ENCODE results near the gene REP15. TPM values are rescaled to one million over a fixed set of nuclear protein-coding genes. Genes with fewer than 3 reads are reported as not detected.

Gene REP15
- total RNA-seq, 1 experiment from 2014 or later, result 0.86 TPM

DNA sequence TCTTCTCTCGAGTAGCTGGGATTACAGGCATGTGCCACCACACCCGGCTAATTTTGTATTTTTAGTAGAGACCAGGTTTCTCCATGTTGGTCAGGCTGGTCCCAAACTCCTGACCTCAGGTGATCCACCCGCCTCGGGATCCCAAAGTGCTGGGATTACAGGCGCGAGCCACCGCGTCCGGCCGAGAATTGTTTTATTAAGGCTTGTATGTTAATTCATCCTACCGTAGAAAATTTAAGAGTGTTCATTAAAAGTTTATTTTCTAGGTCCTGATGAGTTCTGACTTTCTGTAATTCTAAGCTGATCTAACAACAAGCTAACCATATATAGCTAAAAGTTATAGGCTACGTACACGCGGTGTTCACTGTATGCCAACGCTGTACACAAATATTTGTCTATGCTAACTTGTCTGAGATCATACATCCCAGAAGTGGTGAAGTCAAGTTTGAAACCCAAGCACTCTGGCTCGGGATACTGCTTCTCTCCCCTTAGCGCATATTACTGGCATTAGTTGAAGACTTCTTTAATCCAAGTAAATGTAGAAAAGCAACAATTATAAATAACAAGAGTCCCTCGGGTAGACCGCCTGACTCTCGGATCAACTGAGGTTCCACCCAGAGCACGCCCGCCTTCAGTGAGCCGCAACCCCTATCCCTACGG lies 13.8 kb downstream of the REP15 start:
- TSS peak; percentile 98 for BruUV-seq (replicated peaks)

More for the DNA sequence above, 13.8 kb downstream of the REP15 start:
- no peaks in the 10 kb centered on the region for H3K27me3 ChIP-seq (ENCODE audit: insufficient read depth, low read length)
- peaks cover 0 to 3% of the 10 kb centered on the region in 2 experiments; a peak in 1 of 4 replicates for H3K36me3 ChIP-seq (ENCODE audit: control insufficient read depth in 1 of 2, insufficient read depth in 2 of 2, low read length in 2 of 2)
- intact Hi-C loops (cut with micrococcal nuclease), result loop anchor here (10.0 kb wide), 2 partner anchors 695 to 855 kb away; partner anchors contain the start of gene TM7SF3
- H3K4me2 ChIP-seq (ENCODE audit: low read length), result peak overlapping the region; percentile 83
- peaks cover 5 to 22% of the 10 kb centered on the region in 2 experiments for H3K4me1 ChIP-seq (ENCODE audit: control insufficient read depth in 1 of 2, insufficient read depth in 2 of 2, low read length in 2 of 2)
- H3K9me3 ChIP-seq (ENCODE audit: control insufficient read depth in 1 of 2, insufficient read depth in 1 of 2, low read depth in 1 of 2, low read length in 2 of 2), result no peaks in the 10 kb centered on the region
- peak overlapping the region; percentile 93 for H3K27ac ChIP-seq (ENCODE audit: low read depth, low read length)
- ChIA-PET POLR2A (no interaction called here), RAD21 (ENCODE audit: low non-redundant PET in 1 of 2, low total read pairs in 2 of 2, uncharacterized antibody in 2 of 2, unreplicated experiment in 2 of 2) (no interaction called here), CTCF (no interaction called here)
- peak overlapping the region; percentile 89 for H2AFZ ChIP-seq (ENCODE audit: low read depth, low read length, poor library complexity, severe bottlenecking)
- no peak for DNase-seq (ENCODE audit: low read depth, low spot score)
- no peaks in the 10 kb centered on the region for H4K20me1 ChIP-seq (ENCODE audit: insufficient read depth)
- H3K9me2 ChIP-seq (ENCODE audit: insufficient read depth), result no peaks in the 10 kb centered on the region
- H3K9ac ChIP-seq (ENCODE audit: low read length), result peak overlapping the region; percentile 99
- TF ChIP-seq POLR2A (IDR thresholded peaks at IDR 0.05; ENCODE audit: borderline replicate concordance, extremely low read depth, insufficient read depth, insufficient read length) (no peak), CEBPB (IDR thresholded peaks at IDR 0.05; ENCODE audit: low read depth) (no peak), SIN3A (IDR thresholded peaks at IDR 0.05; ENCODE audit: low read depth) (no peak), POLR2AphosphoS5 (IDR thresholded peaks at IDR 0.05; ENCODE audit: low read depth, low read length) (no peak), FOSL1 (IDR thresholded peaks at IDR 0.05; ENCODE audit: low read depth) (no peak), ELF1 (IDR thresholded peaks at IDR 0.05; ENCODE audit: borderline replicate concordance, low read depth) (no peak), SRF (IDR thresholded peaks at IDR 0.05; ENCODE audit: low read depth) (no peak), TCF7L2 (IDR thresholded peaks at IDR 0.05; ENCODE audit: borderline replicate concordance, extremely low read depth, insufficient read depth, insufficient read length) (no peak), CBX3 (IDR thresholded peaks at IDR 0.05; ENCODE audit: low read depth) (no peak), RAD21 (IDR thresholded peaks at IDR 0.05; ENCODE audit: low read depth) (no peak), EZH2 (IDR thresholded peaks at IDR 0.05) (no peak), EGR1 (IDR thresholded peaks at IDR 0.05; ENCODE audit: low read depth) (no peak)
- TF ChIP-seq, protein P1, sequence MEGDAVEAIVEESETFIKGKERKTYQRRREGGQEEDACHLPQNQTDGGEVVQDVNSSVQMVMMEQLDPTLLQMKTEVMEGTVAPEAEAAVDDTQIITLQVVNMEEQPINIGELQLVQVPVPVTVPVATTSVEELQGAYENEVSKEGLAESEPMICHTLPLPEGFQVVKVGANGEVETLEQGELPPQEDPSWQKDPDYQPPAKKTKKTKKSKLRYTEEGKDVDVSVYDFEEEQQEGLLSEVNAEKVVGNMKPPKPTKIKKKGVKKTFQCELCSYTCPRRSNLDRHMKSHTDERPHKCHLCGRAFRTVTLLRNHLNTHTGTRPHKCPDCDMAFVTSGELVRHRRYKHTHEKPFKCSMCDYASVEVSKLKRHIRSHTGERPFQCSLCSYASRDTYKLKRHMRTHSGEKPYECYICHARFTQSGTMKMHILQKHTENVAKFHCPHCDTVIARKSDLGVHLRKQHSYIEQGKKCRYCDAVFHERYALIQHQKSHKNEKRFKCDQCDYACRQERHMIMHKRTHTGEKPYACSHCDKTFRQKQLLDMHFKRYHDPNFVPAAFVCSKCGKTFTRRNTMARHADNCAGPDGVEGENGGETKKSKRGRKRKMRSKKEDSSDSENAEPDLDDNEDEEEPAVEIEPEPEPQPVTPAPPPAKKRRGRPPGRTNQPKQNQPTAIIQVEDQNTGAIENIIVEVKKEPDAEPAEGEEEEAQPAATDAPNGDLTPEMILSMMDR (IDR thresholded peaks at IDR 0.05 in 2 of 3, conservative IDR thresholded peaks at IDR 0.05 in 1 of 3; ENCODE audit: borderline replicate concordance in 1 of 3, insufficient read depth in 1 of 3, low read depth in 2 of 3, low read length in 2 of 3), result no peak
- TF ChIP-seq, protein P2, sequence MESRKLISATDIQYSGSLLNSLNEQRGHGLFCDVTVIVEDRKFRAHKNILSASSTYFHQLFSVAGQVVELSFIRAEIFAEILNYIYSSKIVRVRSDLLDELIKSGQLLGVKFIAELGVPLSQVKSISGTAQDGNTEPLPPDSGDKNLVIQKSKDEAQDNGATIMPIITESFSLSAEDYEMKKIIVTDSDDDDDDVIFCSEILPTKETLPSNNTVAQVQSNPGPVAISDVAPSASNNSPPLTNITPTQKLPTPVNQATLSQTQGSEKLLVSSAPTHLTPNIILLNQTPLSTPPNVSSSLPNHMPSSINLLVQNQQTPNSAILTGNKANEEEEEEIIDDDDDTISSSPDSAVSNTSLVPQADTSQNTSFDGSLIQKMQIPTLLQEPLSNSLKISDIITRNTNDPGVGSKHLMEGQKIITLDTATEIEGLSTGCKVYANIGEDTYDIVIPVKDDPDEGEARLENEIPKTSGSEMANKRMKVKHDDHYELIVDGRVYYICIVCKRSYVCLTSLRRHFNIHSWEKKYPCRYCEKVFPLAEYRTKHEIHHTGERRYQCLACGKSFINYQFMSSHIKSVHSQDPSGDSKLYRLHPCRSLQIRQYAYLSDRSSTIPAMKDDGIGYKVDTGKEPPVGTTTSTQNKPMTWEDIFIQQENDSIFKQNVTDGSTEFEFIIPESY (IDR thresholded peaks at IDR 0.05; ENCODE audit: extremely low read depth, insufficient replicate concordance, low read length), result no peak
- TF ChIP-seq, protein P3, sequence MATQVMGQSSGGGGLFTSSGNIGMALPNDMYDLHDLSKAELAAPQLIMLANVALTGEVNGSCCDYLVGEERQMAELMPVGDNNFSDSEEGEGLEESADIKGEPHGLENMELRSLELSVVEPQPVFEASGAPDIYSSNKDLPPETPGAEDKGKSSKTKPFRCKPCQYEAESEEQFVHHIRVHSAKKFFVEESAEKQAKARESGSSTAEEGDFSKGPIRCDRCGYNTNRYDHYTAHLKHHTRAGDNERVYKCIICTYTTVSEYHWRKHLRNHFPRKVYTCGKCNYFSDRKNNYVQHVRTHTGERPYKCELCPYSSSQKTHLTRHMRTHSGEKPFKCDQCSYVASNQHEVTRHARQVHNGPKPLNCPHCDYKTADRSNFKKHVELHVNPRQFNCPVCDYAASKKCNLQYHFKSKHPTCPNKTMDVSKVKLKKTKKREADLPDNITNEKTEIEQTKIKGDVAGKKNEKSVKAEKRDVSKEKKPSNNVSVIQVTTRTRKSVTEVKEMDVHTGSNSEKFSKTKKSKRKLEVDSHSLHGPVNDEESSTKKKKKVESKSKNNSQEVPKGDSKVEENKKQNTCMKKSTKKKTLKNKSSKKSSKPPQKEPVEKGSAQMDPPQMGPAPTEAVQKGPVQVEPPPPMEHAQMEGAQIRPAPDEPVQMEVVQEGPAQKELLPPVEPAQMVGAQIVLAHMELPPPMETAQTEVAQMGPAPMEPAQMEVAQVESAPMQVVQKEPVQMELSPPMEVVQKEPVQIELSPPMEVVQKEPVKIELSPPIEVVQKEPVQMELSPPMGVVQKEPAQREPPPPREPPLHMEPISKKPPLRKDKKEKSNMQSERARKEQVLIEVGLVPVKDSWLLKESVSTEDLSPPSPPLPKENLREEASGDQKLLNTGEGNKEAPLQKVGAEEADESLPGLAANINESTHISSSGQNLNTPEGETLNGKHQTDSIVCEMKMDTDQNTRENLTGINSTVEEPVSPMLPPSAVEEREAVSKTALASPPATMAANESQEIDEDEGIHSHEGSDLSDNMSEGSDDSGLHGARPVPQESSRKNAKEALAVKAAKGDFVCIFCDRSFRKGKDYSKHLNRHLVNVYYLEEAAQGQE (IDR thresholded peaks at IDR 0.05; ENCODE audit: low read depth), result no peak
- TF ChIP-seq, protein P4, sequence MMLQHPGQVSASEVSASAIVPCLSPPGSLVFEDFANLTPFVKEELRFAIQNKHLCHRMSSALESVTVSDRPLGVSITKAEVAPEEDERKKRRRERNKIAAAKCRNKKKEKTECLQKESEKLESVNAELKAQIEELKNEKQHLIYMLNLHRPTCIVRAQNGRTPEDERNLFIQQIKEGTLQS (IDR thresholded peaks at IDR 0.05), result no peak
- peak; percentile 51 for ATAC-seq
- H3K4me3 ChIP-seq (replicated peaks in 1 of 2; ENCODE audit: low read depth in 1 of 2, low read length in 2 of 2), result peak overlapping the region; percentile 100
- H3K79me2 ChIP-seq (ENCODE audit: insufficient read depth, low read length), result peaks cover 46% of the 10 kb centered on the region

Data from HCT116 (cell line).